ENCODE measurements around the gene GNA14.

- TF ChIP-seq CTCF (IDR thresholded peaks at IDR 0.05; ENCODE audit: low read depth, low read length), result no peak
- TF ChIP-seq EZH2phosphoT487 (IDR thresholded peaks at IDR 0.05; ENCODE audit: low read depth), result no peak
These were observed 103.6 kb downstream of the GNA14 start for GRCh38 chr9:77544546-77544945.
